NCI-H1436 treated with DMSO at 0.1 percent for 48 hours (cell line): ENCODE data around the gene PCGF2.
A peak's percentile ranks its signal among the peaks of the same experiment; 100 is the strongest.
"Not testable (repeated sequence)": the region's sequence is repeated elsewhere in the genome, so short reads cannot be mapped to it uniquely, and the experiment has no call there.

Experiments used
- DNase-seq: peaks from one replicate; lab custom pipeline; 2025; lab: John Stamatoyannopoulos, UW

The PCGF2 gene

GRCh38 chr17:38748149-38748891 is at the start of gene PCGF2:
Gene PCGF2 (minus strand): TSS chr17:38748336. CDS start chr17:38740402, 7,934 bp downstream.
- DNase-seq = peak; percentile 77

- no peak for DNase-seq
These were observed 49.7 kb upstream of the PCGF2 start for GRCh38 chr17:38797828-38798227.

- DNase-seq = no peak
These were observed 49.0 kb upstream of the PCGF2 start for GRCh38 chr17:38797158-38797490.

- no peak for DNase-seq
These were observed 48.5 kb upstream of the PCGF2 start for GRCh38 chr17:38796451-38797157.

- DNase-seq = no peak
These were observed 46.1 kb upstream of the PCGF2 start for GRCh38 chr17:38794221-38794620.

GRCh38 chr17:38791162-38791561 is 43.0 kb upstream of the PCGF2 start:
- no peak for DNase-seq

GRCh38 chr17:38790148-38790707 is 42.1 kb upstream of the PCGF2 start:
- DNase-seq = not testable (repeated sequence)

- no peak for DNase-seq
These were observed 41.0 kb upstream of the PCGF2 start for GRCh38 chr17:38789185-38789584.

- not testable (repeated sequence) for DNase-seq
These were observed 39.9 kb upstream of the PCGF2 start for GRCh38 chr17:38787999-38788398.

GRCh38 chr17:38786372-38786771 is 38.2 kb upstream of the PCGF2 start:
- DNase-seq = no peak

GRCh38 chr17:38783227-38783626 is 35.1 kb upstream of the PCGF2 start:
- no peak for DNase-seq

- no peak for DNase-seq
These were observed 32.0 kb upstream of the PCGF2 start for GRCh38 chr17:38779965-38780752.

GRCh38 chr17:38777641-38778250 is 29.6 kb upstream of the PCGF2 start:
- no peak for DNase-seq

GRCh38 chr17:38773258-38773657 is 25.1 kb upstream of the PCGF2 start:
- no peak for DNase-seq

GRCh38 chr17:38768417-38768816 is 20.3 kb upstream of the PCGF2 start:
- DNase-seq = no peak

- no peak for DNase-seq
These were observed 18.2 kb upstream of the PCGF2 start for GRCh38 chr17:38766341-38766740.

- DNase-seq = no peak
These were observed 14.1 kb upstream of the PCGF2 start for GRCh38 chr17:38762231-38762630.

GRCh38 chr17:38761612-38762011 is 13.5 kb upstream of the PCGF2 start:
- DNase-seq = no peak

GRCh38 chr17:38753071-38753506 is 5.0 kb upstream of the PCGF2 start:
- no peak for DNase-seq

- peak; percentile 99 for DNase-seq
These were observed 4.4 kb upstream of the PCGF2 start, which contains the start of gene PSMB3 for GRCh38 chr17:38752308-38753070. Gene PSMB3 (plus strand): TSS chr17:38752741. CDS start chr17:38752827, 86 bp downstream.

- no peak for DNase-seq
These were observed 3.7 kb upstream of the PCGF2 start for GRCh38 chr17:38751808-38752307.
